Measurements from ENCODE around the gene GRID2IP.

GRID2IP gene

GRCh38 chr7:6559896-6560295 is 8.6 kb upstream of the GRID2IP start:
- no peak for DNase-seq

GRCh38 chr7:6558837-6559236 is 7.6 kb upstream of the GRID2IP start:
- no peak for DNase-seq

GRCh38 chr7:6556196-6556595 is 4.9 kb upstream of the GRID2IP start:
- DNase-seq = no peak

GRCh38 chr7:6554848-6555247 is 3.6 kb upstream of the GRID2IP start:
- no peak for DNase-seq

GRCh38 chr7:6553448-6554044 is 2.3 kb upstream of the GRID2IP start:
- no peak for DNase-seq

- no peak for DNase-seq
Observed at GRCh38 chr7:6547400-6547799, 3.9 kb downstream of the GRID2IP start.

- no peak for DNase-seq
Observed at GRCh38 chr7:6546498-6547251, 4.6 kb downstream of the GRID2IP start.

- DNase-seq = no peak
Observed at GRCh38 chr7:6545398-6546126, 5.7 kb downstream of the GRID2IP start.

- DNase-seq = no peak
Observed at GRCh38 chr7:6542368-6542767, 8.9 kb downstream of the GRID2IP start.

GRCh38 chr7:6536262-6537260 is 14.7 kb downstream of the GRID2IP start:
- no peak for DNase-seq

- no peak for DNase-seq
Observed at GRCh38 chr7:6533893-6534495, 17.3 kb downstream of the GRID2IP start.

- no peak for DNase-seq
Observed at GRCh38 chr7:6532516-6532915, 18.7 kb downstream of the GRID2IP start.

- no peak for DNase-seq
Observed at GRCh38 chr7:6531492-6532279, 19.6 kb downstream of the GRID2IP start.

- peak; percentile 42 for DNase-seq
Observed at GRCh38 chr7:6530626-6531491, 20.4 kb downstream of the GRID2IP start.

GRCh38 chr7:6529643-6530042 is 21.6 kb downstream of the GRID2IP start:
- no peak for DNase-seq

GRCh38 chr7:6528401-6529130 is 22.7 kb downstream of the GRID2IP start:
- DNase-seq = no peak

- DNase-seq = no peak
Observed at GRCh38 chr7:6526997-6527378, 24.3 kb downstream of the GRID2IP start.

GRCh38 chr7:6520163-6520981 is 30.9 kb downstream of the GRID2IP start:
- no peak for DNase-seq

Measured in activated CD4-positive, alpha-beta T cell treated with anti-CD3 and anti-CD28 coated beads for 1 hour (primary cell).